ENCODE data around the gene GNAS-AS1.

DNA sequence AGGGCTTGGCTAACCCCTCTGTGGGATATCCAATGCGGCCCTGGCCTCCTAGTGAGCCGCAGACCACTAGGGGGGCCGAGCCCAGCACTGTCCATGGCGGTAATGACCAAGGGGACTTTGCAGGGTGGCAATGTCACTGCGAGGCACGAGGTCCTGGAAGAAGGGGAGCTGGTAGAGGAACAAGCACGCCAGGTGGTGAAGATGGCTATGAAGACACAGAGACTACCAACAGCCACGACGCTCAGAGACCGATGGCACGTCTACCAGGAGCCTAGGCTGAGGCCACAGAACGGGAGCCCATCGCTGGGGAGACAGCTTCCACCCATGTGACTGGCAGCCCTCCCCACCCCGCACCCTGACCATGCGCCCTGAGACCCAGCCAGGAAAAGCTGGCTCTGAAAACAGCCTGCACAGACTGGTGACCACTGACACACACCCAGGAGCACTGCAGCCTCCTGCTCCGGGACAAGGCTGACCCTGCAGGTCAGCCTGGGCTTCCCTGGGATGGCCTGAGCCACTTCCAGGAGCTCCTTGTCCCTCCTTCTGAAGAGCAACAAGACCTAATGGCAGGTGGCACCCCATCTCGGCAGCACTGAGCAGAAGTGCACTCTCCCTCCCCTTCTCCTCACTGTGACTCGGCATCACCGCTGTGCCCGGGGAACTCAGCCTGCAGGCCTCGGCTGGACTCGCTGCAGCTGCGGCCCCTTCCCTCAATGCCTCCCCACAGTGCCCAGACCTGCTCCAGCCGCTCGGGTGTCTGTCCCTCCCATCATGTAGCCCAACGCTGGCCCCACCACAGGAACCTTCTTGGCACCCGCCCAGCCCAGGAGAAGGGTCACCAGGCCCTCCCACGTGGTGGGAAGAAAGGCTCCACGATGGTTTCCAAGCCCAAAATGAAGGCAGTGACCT is 56.9 kb downstream of the GNAS-AS1 start:
- TF ChIP-seq GATA3 (IDR thresholded peaks at IDR 0.05; ENCODE audit: low read depth, low read length): no peak
- no peak for TF ChIP-seq GATA2 (IDR thresholded peaks at IDR 0.05; ENCODE audit: low read depth, low read length)
